HEK293 (cell line): ENCODE results near the gene PLA2G2E.

Source experiments
- BCL11B ChIP-seq: fragments of 450-650 bp; formaldehyde crosslinking; IDR thresholded peaks from 2 replicates; pipeline ENCODE4 v1.5.1; 2016; ENCODE audit warnings: low read depth, missing biosample characterization, missing genetic modification characterization
- GLIS1 ChIP-seq: fragments of 450-650 bp; formaldehyde crosslinking; IDR thresholded peaks from 2 replicates; pipeline ENCODE4 v1.5.1; 2016; ENCODE audit warnings: missing biosample characterization, missing genetic modification characterization
- MEIS1 ChIP-seq: sonication (generic); formaldehyde crosslinking; IDR thresholded peaks from 2 replicates; pipeline ENCODE4 v1.8.1; 2022; ENCODE audit warnings: missing genetic modification reagents, mild to moderate bottlenecking, borderline replicate concordance
- RBAK ChIP-seq: fragments of 450-650 bp; formaldehyde crosslinking; IDR thresholded peaks from 2 replicates; pipeline ENCODE4 v1.5.1; 2016; ENCODE audit warnings: missing biosample characterization, missing genetic modification characterization
- SCRT2 ChIP-seq: fragments of 450-650 bp; formaldehyde crosslinking; IDR thresholded peaks from 2 replicates; pipeline ENCODE4 v1.5.1; 2016; ENCODE audit warnings: missing biosample characterization, missing genetic modification characterization
- ZBTB1 ChIP-seq: fragments of 450-650 bp; formaldehyde crosslinking; IDR thresholded peaks from 2 replicates; pipeline ENCODE4 v1.5.1; 2016; ENCODE audit warnings: missing biosample characterization, missing genetic modification characterization
- ZEB2 ChIP-seq: fragments of 450-650 bp; formaldehyde crosslinking; IDR thresholded peaks from 2 replicates; pipeline ENCODE4 v1.5.1; 2016; ENCODE audit warnings: missing biosample characterization, missing genetic modification characterization
- ZFP37 ChIP-seq: fragments of 450-650 bp; formaldehyde crosslinking; IDR thresholded peaks from 2 replicates; pipeline ENCODE4 v1.5.1; 2016; ENCODE audit warnings: missing biosample characterization, missing genetic modification characterization
- ZNF10 ChIP-seq: fragments of 450-650 bp; formaldehyde crosslinking; IDR thresholded peaks from 2 replicates; pipeline ENCODE4 v1.5.1; 2017; ENCODE audit warnings: missing biosample characterization, missing genetic modification characterization
- ZNF112 ChIP-seq: fragments of 450-650 bp; formaldehyde crosslinking; IDR thresholded peaks from 2 replicates; pipeline ENCODE4 v1.5.0; 2017; ENCODE audit warnings: missing biosample characterization, missing genetic modification characterization
- ZNF133 ChIP-seq: fragments of 450-650 bp; formaldehyde crosslinking; IDR thresholded peaks from 2 replicates; pipeline ENCODE4 v1.5.1; 2016; ENCODE audit warnings: missing biosample characterization, missing genetic modification characterization
- ZNF138 ChIP-seq: fragments of 450-650 bp; formaldehyde crosslinking; IDR thresholded peaks from 2 replicates; pipeline ENCODE4 v1.5.1; 2016; ENCODE audit warnings: missing biosample characterization, missing genetic modification characterization, borderline replicate concordance
- ZNF169 ChIP-seq: fragments of 450-650 bp; formaldehyde crosslinking; IDR thresholded peaks from 2 replicates; pipeline ENCODE4 v1.5.1; 2016; ENCODE audit warnings: missing biosample characterization, missing genetic modification characterization
- ZNF174 ChIP-seq: fragments of 450-650 bp; formaldehyde crosslinking; IDR thresholded peaks from 2 replicates; pipeline ENCODE4 v1.5.0; 2017; ENCODE audit warnings: missing biosample characterization, mild to moderate bottlenecking, missing genetic modification characterization
- ZNF2 ChIP-seq: fragments of 450-650 bp; formaldehyde crosslinking; IDR thresholded peaks from 2 replicates; pipeline ENCODE4 v1.5.1; 2016; ENCODE audit warnings: missing biosample characterization, missing genetic modification characterization
- ZNF248 ChIP-seq: fragments of 450-650 bp; formaldehyde crosslinking; IDR thresholded peaks from 2 replicates; pipeline ENCODE4 v1.5.1; 2017; ENCODE audit warnings: missing biosample characterization, missing genetic modification characterization
- ZNF266 ChIP-seq: fragments of 450-650 bp; formaldehyde crosslinking; IDR thresholded peaks from 2 replicates; pipeline ENCODE4 v1.5.1; 2016; ENCODE audit warnings: missing biosample characterization, missing genetic modification characterization, low read depth
- ZNF341 ChIP-seq: fragments of 450-650 bp; formaldehyde crosslinking; IDR thresholded peaks from 2 replicates; pipeline ENCODE4; 2016; ENCODE audit warnings: low read depth, missing biosample characterization, missing genetic modification characterization
- ZNF354C ChIP-seq: fragments of 450-650 bp; formaldehyde crosslinking; IDR thresholded peaks from 2 replicates; pipeline ENCODE4 v1.5.1; 2016; ENCODE audit warnings: missing biosample characterization, missing genetic modification characterization, low read depth, borderline replicate concordance
- ZNF48 ChIP-seq: fragments of 450-650 bp; formaldehyde crosslinking; IDR thresholded peaks from 2 replicates; pipeline ENCODE4 v1.5.1; 2016; ENCODE audit warnings: missing biosample characterization, missing genetic modification characterization
- ZNF513 ChIP-seq: fragments of 450-650 bp; IDR thresholded peaks from 2 replicates; pipeline ENCODE4 v1.5.1; 2018; ENCODE audit warnings: missing biosample characterization, missing genetic modification characterization
- ZNF521 ChIP-seq: fragments of 450-650 bp; formaldehyde crosslinking; IDR thresholded peaks from 2 replicates; pipeline ENCODE4 v1.5.1; 2017; ENCODE audit warnings: missing biosample characterization, mild to moderate bottlenecking, missing genetic modification characterization
- ZNF560 ChIP-seq: fragments of 450-650 bp; formaldehyde crosslinking; IDR thresholded peaks from 2 replicates; pipeline ENCODE4 v1.5.1; 2017; ENCODE audit warnings: missing biosample characterization, missing genetic modification characterization, borderline replicate concordance
- ZNF580 ChIP-seq: fragments of 450-650 bp; formaldehyde crosslinking; IDR thresholded peaks from 2 replicates; pipeline ENCODE4 v1.5.1; 2016; ENCODE audit warnings: missing biosample characterization, missing genetic modification characterization
- ZNF623 ChIP-seq: fragments of 450-650 bp; formaldehyde crosslinking; IDR thresholded peaks from 2 replicates; pipeline ENCODE4 v1.5.1; 2016; ENCODE audit warnings: missing biosample characterization, missing genetic modification characterization
- ZNF654 ChIP-seq: fragments of 450-650 bp; formaldehyde crosslinking; IDR thresholded peaks from 2 replicates; pipeline ENCODE4 v1.5.1; 2016; ENCODE audit warnings: low read depth, missing biosample characterization, missing genetic modification characterization
- ZNF701 ChIP-seq: fragments of 450-650 bp; formaldehyde crosslinking; IDR thresholded peaks from 2 replicates; pipeline ENCODE4 v1.5.1; 2016; ENCODE audit warnings: missing biosample characterization, missing genetic modification characterization
- TF ChIP-seq, protein P1 (sequence below): fragments of 450-650 bp; formaldehyde crosslinking; IDR thresholded peaks from 2 replicates; pipeline ENCODE4 v1.5.1; 2016; ENCODE audit warnings: missing biosample characterization, missing genetic modification characterization
- TF ChIP-seq, protein P2 (sequence below): fragments of 450-650 bp; formaldehyde crosslinking; IDR thresholded peaks from 2 replicates; pipeline ENCODE4 v1.5.1; 2016; ENCODE audit warnings: missing biosample characterization, missing genetic modification characterization, borderline replicate concordance
- TF ChIP-seq, protein P3 (sequence below): fragments of 450-650 bp; formaldehyde crosslinking; IDR thresholded peaks from 2 replicates; pipeline ENCODE4 v1.5.1; 2016; ENCODE audit warnings: missing biosample characterization, missing genetic modification characterization

Gene PLA2G2E

GRCh38 chr1:19918057-19918456 is 5.4 kb downstream of the PLA2G2E start (continued):
- no peak for TF ChIP-seq ZNF10
- TF ChIP-seq ZNF248, result no peak
- no peak for TF ChIP-seq ZNF341
- TF ChIP-seq ZNF654, result peak; percentile 97
- no peak for TF ChIP-seq ZNF513 (tag by site-specific recombination)
- no peak for TF ChIP-seq RBAK (tag by site-specific recombination)
- TF ChIP-seq ZNF521 (tag by site-specific recombination), result no peak
- no peak for TF ChIP-seq ZNF580 (tag by site-specific recombination)
- TF ChIP-seq ZNF133, result no peak
- TF ChIP-seq ZNF354C, result no peak
- TF ChIP-seq ZNF174 (tag by site-specific recombination), result no peak
- TF ChIP-seq ZNF2 (tag by site-specific recombination), result peak; percentile 57; the same call in 1 of the 2 replicates
- no peak for TF ChIP-seq ZFP37 (tag by site-specific recombination)
- TF ChIP-seq SCRT2, result peak; percentile 53; the same call in 1 of the 2 replicates
- TF ChIP-seq, protein P1, sequence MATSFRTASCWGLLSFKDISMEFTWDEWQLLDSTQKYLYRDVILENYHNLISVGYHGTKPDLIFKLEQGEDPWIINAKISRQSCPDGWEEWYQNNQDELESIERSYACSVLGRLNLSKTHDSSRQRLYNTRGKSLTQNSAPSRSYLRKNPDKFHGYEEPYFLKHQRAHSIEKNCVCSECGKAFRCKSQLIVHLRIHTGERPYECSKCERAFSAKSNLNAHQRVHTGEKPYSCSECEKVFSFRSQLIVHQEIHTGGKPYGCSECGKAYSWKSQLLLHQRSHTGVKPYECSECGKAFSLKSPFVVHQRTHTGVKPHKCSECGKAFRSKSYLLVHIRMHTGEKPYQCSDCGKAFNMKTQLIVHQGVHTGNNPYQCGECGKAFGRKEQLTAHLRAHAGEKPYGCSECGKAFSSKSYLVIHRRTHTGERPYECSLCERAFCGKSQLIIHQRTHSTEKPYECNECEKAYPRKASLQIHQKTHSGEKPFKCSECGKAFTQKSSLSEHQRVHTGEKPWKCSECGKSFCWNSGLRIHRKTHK, result no peak
- no peak for TF ChIP-seq ZNF169 (tag by site-specific recombination)
- TF ChIP-seq ZNF266 (tag by site-specific recombination), result no peak
- TF ChIP-seq ZEB2, result no peak
- TF ChIP-seq, protein P2, sequence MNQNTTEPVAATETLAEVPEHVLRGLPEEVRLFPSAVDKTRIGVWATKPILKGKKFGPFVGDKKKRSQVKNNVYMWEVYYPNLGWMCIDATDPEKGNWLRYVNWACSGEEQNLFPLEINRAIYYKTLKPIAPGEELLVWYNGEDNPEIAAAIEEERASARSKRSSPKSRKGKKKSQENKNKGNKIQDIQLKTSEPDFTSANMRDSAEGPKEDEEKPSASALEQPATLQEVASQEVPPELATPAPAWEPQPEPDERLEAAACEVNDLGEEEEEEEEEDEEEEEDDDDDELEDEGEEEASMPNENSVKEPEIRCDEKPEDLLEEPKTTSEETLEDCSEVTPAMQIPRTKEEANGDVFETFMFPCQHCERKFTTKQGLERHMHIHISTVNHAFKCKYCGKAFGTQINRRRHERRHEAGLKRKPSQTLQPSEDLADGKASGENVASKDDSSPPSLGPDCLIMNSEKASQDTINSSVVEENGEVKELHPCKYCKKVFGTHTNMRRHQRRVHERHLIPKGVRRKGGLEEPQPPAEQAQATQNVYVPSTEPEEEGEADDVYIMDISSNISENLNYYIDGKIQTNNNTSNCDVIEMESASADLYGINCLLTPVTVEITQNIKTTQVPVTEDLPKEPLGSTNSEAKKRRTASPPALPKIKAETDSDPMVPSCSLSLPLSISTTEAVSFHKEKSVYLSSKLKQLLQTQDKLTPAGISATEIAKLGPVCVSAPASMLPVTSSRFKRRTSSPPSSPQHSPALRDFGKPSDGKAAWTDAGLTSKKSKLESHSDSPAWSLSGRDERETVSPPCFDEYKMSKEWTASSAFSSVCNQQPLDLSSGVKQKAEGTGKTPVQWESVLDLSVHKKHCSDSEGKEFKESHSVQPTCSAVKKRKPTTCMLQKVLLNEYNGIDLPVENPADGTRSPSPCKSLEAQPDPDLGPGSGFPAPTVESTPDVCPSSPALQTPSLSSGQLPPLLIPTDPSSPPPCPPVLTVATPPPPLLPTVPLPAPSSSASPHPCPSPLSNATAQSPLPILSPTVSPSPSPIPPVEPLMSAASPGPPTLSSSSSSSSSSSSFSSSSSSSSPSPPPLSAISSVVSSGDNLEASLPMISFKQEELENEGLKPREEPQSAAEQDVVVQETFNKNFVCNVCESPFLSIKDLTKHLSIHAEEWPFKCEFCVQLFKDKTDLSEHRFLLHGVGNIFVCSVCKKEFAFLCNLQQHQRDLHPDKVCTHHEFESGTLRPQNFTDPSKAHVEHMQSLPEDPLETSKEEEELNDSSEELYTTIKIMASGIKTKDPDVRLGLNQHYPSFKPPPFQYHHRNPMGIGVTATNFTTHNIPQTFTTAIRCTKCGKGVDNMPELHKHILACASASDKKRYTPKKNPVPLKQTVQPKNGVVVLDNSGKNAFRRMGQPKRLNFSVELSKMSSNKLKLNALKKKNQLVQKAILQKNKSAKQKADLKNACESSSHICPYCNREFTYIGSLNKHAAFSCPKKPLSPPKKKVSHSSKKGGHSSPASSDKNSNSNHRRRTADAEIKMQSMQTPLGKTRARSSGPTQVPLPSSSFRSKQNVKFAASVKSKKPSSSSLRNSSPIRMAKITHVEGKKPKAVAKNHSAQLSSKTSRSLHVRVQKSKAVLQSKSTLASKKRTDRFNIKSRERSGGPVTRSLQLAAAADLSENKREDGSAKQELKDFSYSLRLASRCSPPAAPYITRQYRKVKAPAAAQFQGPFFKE (tag by site-specific recombination), result no peak
- TF ChIP-seq ZNF138 (tag by site-specific recombination), result no peak
- TF ChIP-seq ZBTB1, result no peak
- no peak for TF ChIP-seq BCL11B (tag by site-specific recombination)
- 0 out of 2 replicates have a peak, but pooled peaks have one; percentile 20 for TF ChIP-seq GLIS1
- TF ChIP-seq MEIS1 (CRISPR knock-in tag), result no peak
- no peak for TF ChIP-seq ZNF48
- TF ChIP-seq ZNF560 (tag by site-specific recombination), result no peak
- no peak for TF ChIP-seq ZNF112 (tag by site-specific recombination)
- TF ChIP-seq ZNF701 (tag by site-specific recombination), result no peak
- no peak for TF ChIP-seq ZNF623 (tag by site-specific recombination)
- TF ChIP-seq, protein P3, sequence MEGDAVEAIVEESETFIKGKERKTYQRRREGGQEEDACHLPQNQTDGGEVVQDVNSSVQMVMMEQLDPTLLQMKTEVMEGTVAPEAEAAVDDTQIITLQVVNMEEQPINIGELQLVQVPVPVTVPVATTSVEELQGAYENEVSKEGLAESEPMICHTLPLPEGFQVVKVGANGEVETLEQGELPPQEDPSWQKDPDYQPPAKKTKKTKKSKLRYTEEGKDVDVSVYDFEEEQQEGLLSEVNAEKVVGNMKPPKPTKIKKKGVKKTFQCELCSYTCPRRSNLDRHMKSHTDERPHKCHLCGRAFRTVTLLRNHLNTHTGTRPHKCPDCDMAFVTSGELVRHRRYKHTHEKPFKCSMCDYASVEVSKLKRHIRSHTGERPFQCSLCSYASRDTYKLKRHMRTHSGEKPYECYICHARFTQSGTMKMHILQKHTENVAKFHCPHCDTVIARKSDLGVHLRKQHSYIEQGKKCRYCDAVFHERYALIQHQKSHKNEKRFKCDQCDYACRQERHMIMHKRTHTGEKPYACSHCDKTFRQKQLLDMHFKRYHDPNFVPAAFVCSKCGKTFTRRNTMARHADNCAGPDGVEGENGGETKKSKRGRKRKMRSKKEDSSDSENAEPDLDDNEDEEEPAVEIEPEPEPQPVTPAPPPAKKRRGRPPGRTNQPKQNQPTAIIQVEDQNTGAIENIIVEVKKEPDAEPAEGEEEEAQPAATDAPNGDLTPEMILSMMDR (tag by site-specific recombination), result peak; percentile 84
- TF ChIP-seq, all 188 proteins: peak for 8
